Osteocyte (in vitro differentiated cells): Measurements from ENCODE around the gene SPTSSA. TPM values are rescaled to one million over a fixed set of nuclear protein-coding genes. Genes with fewer than 3 reads are reported as not detected.
A peak's percentile ranks its signal among the peaks of the same experiment; 100 is the strongest.

Experiments
- DNase-seq: peaks from one replicate; pipeline ENCODE4 v3.0.0; 2021; ENCODE audit warnings: mixed read lengths; ENCODE audit not compliant: unreplicated experiment; ENCODE audit errors: extremely low spot score
- H3K27ac Mint-ChIP-seq: one replicate; pipeline ENCODE4 v1.8.0; 2021; ENCODE audit warnings: mild to moderate bottlenecking, mixed read lengths; ENCODE audit not compliant: unreplicated experiment
- H3K27me3 Mint-ChIP-seq: one replicate; pipeline ENCODE4 v1.8.0; 2021; ENCODE audit warnings: mixed read lengths; ENCODE audit not compliant: unreplicated experiment
- H3K36me3 Mint-ChIP-seq: one replicate; pipeline ENCODE4 v1.8.0; 2021; ENCODE audit warnings: mixed read lengths; ENCODE audit not compliant: unreplicated experiment
- H3K4me1 Mint-ChIP-seq: one replicate; pipeline ENCODE4 v1.8.0; 2021; ENCODE audit warnings: mixed read lengths; ENCODE audit not compliant: unreplicated experiment
- H3K4me3 Mint-ChIP-seq: one replicate; pipeline ENCODE4 v1.8.0; 2021; ENCODE audit warnings: mild to moderate bottlenecking, moderate library complexity, mixed read lengths; ENCODE audit not compliant: unreplicated experiment
- H3K9me3 Mint-ChIP-seq: one replicate; pipeline ENCODE4 v1.8.0; 2021; ENCODE audit warnings: mixed read lengths; ENCODE audit not compliant: unreplicated experiment
- total RNA-seq: library from RNA; stranded (reverse); gene quantifications from 2 replicates; pipeline ENCODE4 v1.2.1, GENCODE V29; 2021
- TF ChIP-seq, protein P1 (sequence below): fragments of 200-600 bp; sonication (generic); IDR thresholded peaks from 2 replicates; pipeline ENCODE4 v1.5.0; 2021; ENCODE audit warnings: antibody characterized with exemption, mild to moderate bottlenecking, moderate library complexity

SPTSSA gene
- total RNA-seq, 1 donor from 2014 or later, result 17.8 TPM

DNA sequence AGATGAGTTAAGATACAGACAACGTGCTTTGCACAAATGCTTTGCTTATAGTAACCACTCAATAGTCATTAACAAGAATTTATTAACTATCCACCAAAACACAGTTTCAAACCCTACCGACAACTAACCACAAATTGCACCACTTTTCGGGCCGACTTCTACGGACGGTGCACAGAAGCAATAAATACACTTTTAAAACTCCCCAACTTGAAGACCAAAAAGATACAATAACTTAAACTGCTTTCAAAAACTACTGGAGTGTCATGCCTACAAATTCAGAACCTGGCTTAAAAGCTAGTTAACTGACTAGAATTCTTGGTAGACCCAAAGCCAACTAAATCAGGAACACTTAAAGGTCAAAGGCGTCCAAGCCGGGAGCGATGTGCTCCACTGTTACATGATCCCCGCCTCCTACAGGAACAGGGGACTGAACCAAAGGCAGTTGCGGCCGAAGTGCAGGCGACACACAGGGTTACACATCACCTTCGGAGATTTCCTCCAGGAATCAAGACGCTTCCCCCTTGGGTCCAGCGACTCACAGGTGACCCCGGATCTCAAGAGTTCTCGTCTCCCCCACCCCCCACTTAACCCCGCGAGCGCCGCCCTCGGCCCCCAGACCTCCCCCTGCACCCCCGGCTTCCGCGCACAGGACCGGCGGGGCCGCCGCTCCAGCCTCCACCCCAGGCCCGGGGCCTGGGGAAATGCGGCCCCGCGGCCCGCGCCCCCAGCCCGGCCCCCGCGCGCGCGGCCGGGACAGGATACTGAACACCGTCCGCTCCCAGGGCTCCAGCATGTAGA lies 507 bp downstream of the SPTSSA start:
- H3K27ac Mint-ChIP-seq, result peak overlapping the region; percentile 87

DNA sequence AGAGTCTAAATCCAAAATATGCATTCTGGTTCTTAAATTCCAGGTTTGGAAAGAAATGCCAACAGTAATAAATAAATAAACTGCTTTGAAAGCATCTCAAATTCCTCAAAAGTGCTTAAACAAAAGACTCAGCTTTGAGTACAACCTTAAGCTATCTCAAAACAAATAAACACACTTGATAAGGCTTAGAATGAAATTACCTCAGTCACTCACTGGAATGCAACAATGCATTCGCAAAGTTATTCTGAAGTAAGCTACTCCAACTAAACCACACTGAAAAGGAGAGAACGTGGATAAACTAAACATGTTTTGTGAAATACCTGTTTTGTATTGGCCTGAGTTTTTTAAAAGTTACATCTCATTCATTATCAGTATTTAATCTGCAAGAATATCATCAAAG lies 1.2 kb downstream of the SPTSSA start:
- Mint-ChIP-seq H3K4me1 (peaks cover 26% of the 10 kb centered on the region), H3K9me3 (no peaks in the 10 kb centered on the region), H3K27me3 (no peaks in the 10 kb centered on the region), H3K27ac (peak overlapping the region; percentile 85), H3K36me3 (peaks cover 3% of the 10 kb centered on the region), H3K4me3 (peak overlapping the region; percentile 92)
- TF ChIP-seq, protein P1, sequence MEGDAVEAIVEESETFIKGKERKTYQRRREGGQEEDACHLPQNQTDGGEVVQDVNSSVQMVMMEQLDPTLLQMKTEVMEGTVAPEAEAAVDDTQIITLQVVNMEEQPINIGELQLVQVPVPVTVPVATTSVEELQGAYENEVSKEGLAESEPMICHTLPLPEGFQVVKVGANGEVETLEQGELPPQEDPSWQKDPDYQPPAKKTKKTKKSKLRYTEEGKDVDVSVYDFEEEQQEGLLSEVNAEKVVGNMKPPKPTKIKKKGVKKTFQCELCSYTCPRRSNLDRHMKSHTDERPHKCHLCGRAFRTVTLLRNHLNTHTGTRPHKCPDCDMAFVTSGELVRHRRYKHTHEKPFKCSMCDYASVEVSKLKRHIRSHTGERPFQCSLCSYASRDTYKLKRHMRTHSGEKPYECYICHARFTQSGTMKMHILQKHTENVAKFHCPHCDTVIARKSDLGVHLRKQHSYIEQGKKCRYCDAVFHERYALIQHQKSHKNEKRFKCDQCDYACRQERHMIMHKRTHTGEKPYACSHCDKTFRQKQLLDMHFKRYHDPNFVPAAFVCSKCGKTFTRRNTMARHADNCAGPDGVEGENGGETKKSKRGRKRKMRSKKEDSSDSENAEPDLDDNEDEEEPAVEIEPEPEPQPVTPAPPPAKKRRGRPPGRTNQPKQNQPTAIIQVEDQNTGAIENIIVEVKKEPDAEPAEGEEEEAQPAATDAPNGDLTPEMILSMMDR, result no peak
- DNase-seq, result no peak

More for the DNA sequence above, 507 bp downstream of the SPTSSA start:
- Mint-ChIP-seq H3K4me3 (peak overlapping the region; percentile 92), H3K36me3 (peaks cover 2% of the 10 kb centered on the region), H3K27me3 (no peaks in the 10 kb centered on the region), H3K9me3 (no peaks in the 10 kb centered on the region), H3K4me1 (peaks cover 26% of the 10 kb centered on the region)
- DNase-seq, result no peak
- TF ChIP-seq, protein P1, result no peak

- Mint-ChIP-seq H3K36me3 (peaks cover 4% of the 10 kb centered on the region), H3K4me1 (peaks cover 26% of the 10 kb centered on the region), H3K27me3 (no peaks in the 10 kb centered on the region), H3K4me3 (peak overlapping the region; percentile 92), H3K27ac (peak overlapping the region; percentile 45), H3K9me3 (no peaks in the 10 kb centered on the region)
- no peak for DNase-seq
- TF ChIP-seq, protein P1, result no peak
Measured at GRCh38 chr14:34460295-34460694, 1.7 kb downstream of the SPTSSA start.

GRCh38 chr14:34457186-34457585 lies 4.9 kb downstream of the SPTSSA start:
- Mint-ChIP-seq H3K27ac (no peak overlapping the region), H3K4me3 (no peak overlapping the region), H3K27me3 (no peaks in the 10 kb centered on the region), H3K36me3 (peaks cover 6% of the 10 kb centered on the region), H3K9me3 (no peaks in the 10 kb centered on the region), H3K4me1 (peaks cover 26% of the 10 kb centered on the region)
- TF ChIP-seq, protein P1, result no peak
- no peak for DNase-seq

DNA sequence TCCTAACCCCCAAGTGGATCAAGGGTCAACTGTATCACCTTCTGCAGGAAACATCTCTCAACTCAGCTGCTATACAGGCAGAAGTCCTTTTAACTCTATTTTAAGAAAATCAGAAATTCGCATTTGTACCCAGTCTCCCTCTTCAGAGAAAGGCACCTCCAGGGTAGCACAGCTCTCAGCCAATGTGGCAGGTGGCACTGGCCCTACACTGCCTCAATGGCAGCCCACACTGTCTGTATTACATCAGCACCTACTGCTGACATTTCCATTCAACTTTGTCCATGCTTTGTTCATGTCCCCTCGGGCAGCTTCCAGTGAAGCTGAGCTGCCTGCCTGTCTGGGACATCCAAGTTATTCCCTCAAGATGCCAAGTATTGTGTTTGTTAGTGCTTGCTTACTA lies 8.8 kb downstream of the SPTSSA start:
- TF ChIP-seq, protein P1, result no peak
- no peak for DNase-seq
- peaks cover 8% of the 10 kb centered on the region for H3K36me3 Mint-ChIP-seq
- H3K4me1 Mint-ChIP-seq, result peaks cover 10% of the 10 kb centered on the region
- no peaks in the 10 kb centered on the region for H3K9me3 Mint-ChIP-seq
- peak overlapping the region; percentile 34 for H3K27ac Mint-ChIP-seq
- H3K4me3 Mint-ChIP-seq, result no peak overlapping the region
- no peaks in the 10 kb centered on the region for H3K27me3 Mint-ChIP-seq
